ENCODE data around the gene MC4R.

The MC4R gene

GRCh38 chr18:60322591-60322990 lies 50.0 kb downstream of the MC4R start:
- DNase-seq: no peak

Measured in NCI-H187 (cell line).